ENCODE data around the gene COL4A6.

COL4A6 gene

DNA sequence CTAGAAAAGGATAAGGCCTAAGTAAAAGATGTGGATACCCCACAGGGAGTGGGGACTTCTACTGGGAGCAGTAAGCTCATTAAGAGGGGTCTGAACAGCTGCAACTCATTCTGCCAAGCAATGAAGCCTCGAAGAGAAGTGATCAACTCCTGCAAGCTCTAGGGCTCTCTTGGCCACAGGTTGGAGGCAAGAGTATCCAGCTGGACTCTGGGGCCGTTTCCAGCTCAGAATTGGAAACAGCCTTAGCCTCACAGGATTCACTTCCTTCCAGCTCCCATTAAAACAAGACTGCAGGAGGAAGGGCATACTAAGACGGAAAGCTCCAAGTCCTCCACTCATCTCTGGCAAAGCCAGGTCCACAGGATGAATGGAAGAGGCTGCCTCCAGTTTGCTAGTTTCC lies 220.3 kb downstream of the COL4A6 start:
- H3F3A ChIP-seq (ENCODE audit: low read depth): no peaks in the 10 kb centered on the region
- H3K9ac ChIP-seq (ENCODE audit: low read depth, low read length, poor library complexity, severe bottlenecking): no peak overlapping the region

DNA sequence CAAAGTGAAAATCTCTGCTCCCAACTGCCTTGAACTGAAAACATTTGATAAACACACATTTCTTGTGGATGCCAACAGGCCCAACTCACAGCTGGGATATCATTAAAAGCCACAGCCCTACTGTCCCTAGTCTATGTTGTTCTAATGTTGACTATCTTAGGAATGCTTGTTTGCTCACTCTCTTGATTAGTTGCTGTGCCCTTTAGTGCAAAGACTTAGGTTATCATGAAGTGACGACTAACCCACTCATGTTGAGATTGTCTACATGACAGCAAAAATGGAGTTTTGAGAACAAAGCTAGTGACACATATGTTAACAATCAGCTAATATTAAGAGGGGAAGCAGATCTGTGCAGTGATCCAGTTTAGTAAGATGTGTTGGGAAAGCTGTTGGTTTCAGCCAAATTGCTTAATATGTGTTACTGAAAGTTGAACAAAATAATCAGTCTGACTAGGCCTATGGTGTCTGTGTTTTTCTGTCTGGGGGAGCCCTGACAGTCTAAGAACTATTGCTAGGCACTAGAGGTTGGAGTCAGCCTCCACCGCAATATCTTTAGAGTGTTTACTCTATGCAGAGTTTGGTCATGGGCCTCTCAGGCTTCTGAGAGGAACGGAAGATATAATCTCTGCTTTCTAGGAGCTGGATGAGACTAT lies 221.2 kb downstream of the COL4A6 start:
- no peak overlapping the region for H2AFZ ChIP-seq (ENCODE audit: low read length)
- no peaks in the 10 kb centered on the region for H3K9me2 ChIP-seq (replicated peaks; ENCODE audit: low read depth, low read length)
- no peaks in the 10 kb centered on the region for H3K36me3 ChIP-seq (ENCODE audit: insufficient read depth, low read length)
- no peak overlapping the region for H3K4me2 ChIP-seq (ENCODE audit: low read depth, low read length, poor library complexity, severe bottlenecking)
- no peaks in the 10 kb centered on the region for H3K79me2 ChIP-seq (ENCODE audit: insufficient read depth, low read length)
- H3K4me3 ChIP-seq (ENCODE audit: low read length, poor library complexity, severe bottlenecking): no peak overlapping the region
- no peak for TF ChIP-seq EZH2phosphoT487 (IDR thresholded peaks at IDR 0.05; ENCODE audit: borderline replicate concordance)
- TF ChIP-seq, protein P1, sequence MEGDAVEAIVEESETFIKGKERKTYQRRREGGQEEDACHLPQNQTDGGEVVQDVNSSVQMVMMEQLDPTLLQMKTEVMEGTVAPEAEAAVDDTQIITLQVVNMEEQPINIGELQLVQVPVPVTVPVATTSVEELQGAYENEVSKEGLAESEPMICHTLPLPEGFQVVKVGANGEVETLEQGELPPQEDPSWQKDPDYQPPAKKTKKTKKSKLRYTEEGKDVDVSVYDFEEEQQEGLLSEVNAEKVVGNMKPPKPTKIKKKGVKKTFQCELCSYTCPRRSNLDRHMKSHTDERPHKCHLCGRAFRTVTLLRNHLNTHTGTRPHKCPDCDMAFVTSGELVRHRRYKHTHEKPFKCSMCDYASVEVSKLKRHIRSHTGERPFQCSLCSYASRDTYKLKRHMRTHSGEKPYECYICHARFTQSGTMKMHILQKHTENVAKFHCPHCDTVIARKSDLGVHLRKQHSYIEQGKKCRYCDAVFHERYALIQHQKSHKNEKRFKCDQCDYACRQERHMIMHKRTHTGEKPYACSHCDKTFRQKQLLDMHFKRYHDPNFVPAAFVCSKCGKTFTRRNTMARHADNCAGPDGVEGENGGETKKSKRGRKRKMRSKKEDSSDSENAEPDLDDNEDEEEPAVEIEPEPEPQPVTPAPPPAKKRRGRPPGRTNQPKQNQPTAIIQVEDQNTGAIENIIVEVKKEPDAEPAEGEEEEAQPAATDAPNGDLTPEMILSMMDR (conservative IDR thresholded peaks at IDR 0.05; ENCODE audit: low read length): no peak
- no peak overlapping the region for H3K9ac ChIP-seq (ENCODE audit: low read depth, low read length, poor library complexity, severe bottlenecking)
- no peaks in the 10 kb centered on the region for H3K9me3 ChIP-seq (ENCODE audit: insufficient read depth, low read depth, low read length)
- H3K27me3 ChIP-seq (ENCODE audit: insufficient read depth, low read length, poor library complexity, severe bottlenecking): no peaks in the 10 kb centered on the region
- no peaks in the 10 kb centered on the region for H4K20me1 ChIP-seq (ENCODE audit: insufficient read depth, low read length, poor library complexity, severe bottlenecking)
- no peaks in the 10 kb centered on the region for H3F3A ChIP-seq (ENCODE audit: low read depth)
- H3K4me1 ChIP-seq (ENCODE audit: insufficient read depth, low read length, poor library complexity, severe bottlenecking): no peaks in the 10 kb centered on the region

More for the DNA sequence above, 220.3 kb downstream of the COL4A6 start:
- no peak overlapping the region for H3K4me3 ChIP-seq (ENCODE audit: low read length, poor library complexity, severe bottlenecking)
- no peaks in the 10 kb centered on the region for H3K9me2 ChIP-seq (replicated peaks; ENCODE audit: low read depth, low read length)
- H3K27me3 ChIP-seq (ENCODE audit: insufficient read depth, low read length, poor library complexity, severe bottlenecking): no peaks in the 10 kb centered on the region
- no peaks in the 10 kb centered on the region for H3K4me1 ChIP-seq (ENCODE audit: insufficient read depth, low read length, poor library complexity, severe bottlenecking)
- no peak overlapping the region for H3K4me2 ChIP-seq (ENCODE audit: low read depth, low read length, poor library complexity, severe bottlenecking)
- H3K36me3 ChIP-seq (ENCODE audit: insufficient read depth, low read length): no peaks in the 10 kb centered on the region
- no peaks in the 10 kb centered on the region for H3K9me3 ChIP-seq (ENCODE audit: insufficient read depth, low read depth, low read length)
- no peaks in the 10 kb centered on the region for H4K20me1 ChIP-seq (ENCODE audit: insufficient read depth, low read length, poor library complexity, severe bottlenecking)
- H3K79me2 ChIP-seq (ENCODE audit: insufficient read depth, low read length): no peaks in the 10 kb centered on the region
- no peak overlapping the region for H2AFZ ChIP-seq (ENCODE audit: low read length)
- no peak for TF ChIP-seq EZH2phosphoT487 (IDR thresholded peaks at IDR 0.05; ENCODE audit: borderline replicate concordance)
- TF ChIP-seq, protein P1 (conservative IDR thresholded peaks at IDR 0.05; ENCODE audit: low read length): no peak

DNA sequence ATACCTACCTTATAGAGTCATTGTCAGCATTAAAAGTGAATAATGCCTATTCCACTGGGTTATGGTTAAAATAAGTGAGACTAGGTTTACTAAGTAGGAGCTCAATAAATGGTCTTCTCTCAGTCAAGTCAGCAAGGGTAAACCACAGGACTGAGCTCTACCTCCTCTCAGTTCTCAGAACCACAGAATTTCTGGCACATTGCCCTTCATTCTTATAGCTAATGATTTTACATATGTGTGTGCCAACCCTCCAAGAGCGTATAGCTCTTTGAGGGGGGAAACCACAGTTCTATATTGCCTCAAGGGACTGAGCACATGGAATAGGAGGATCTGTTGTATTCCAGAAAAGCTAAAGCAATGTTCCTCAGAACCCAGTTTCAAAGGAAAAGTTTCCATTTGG lies 221.8 kb downstream of the COL4A6 start:
- Histone ChIP-seq H3K27me3 (ENCODE audit: insufficient read depth, low read length, poor library complexity, severe bottlenecking) (no peaks in the 10 kb centered on the region), H3F3A (ENCODE audit: low read depth) (no peaks in the 10 kb centered on the region), H3K9me3 (ENCODE audit: insufficient read depth, low read depth, low read length) (no peaks in the 10 kb centered on the region), H3K4me1 (ENCODE audit: insufficient read depth, low read length, poor library complexity, severe bottlenecking) (no peaks in the 10 kb centered on the region), H4K20me1 (ENCODE audit: insufficient read depth, low read length, poor library complexity, severe bottlenecking) (no peaks in the 10 kb centered on the region), H3K4me2 (ENCODE audit: low read depth, low read length, poor library complexity, severe bottlenecking) (no peak overlapping the region), H2AFZ (ENCODE audit: low read length) (no peak overlapping the region), H3K36me3 (ENCODE audit: insufficient read depth, low read length) (no peaks in the 10 kb centered on the region), H3K4me3 (ENCODE audit: low read length, poor library complexity, severe bottlenecking) (no peak overlapping the region), H3K9ac (ENCODE audit: low read depth, low read length, poor library complexity, severe bottlenecking) (no peak overlapping the region), H3K9me2 (replicated peaks; ENCODE audit: low read depth, low read length) (no peaks in the 10 kb centered on the region), H3K79me2 (ENCODE audit: insufficient read depth, low read length) (no peaks in the 10 kb centered on the region)
- TF ChIP-seq, protein P1 (conservative IDR thresholded peaks at IDR 0.05; ENCODE audit: low read length): no peak
- no peak for TF ChIP-seq EZH2phosphoT487 (IDR thresholded peaks at IDR 0.05; ENCODE audit: borderline replicate concordance)

Data from Loucy (cell line).